ENCODE measurements around the gene OFD1. TPM values are rescaled to one million over a fixed set of nuclear protein-coding genes. Genes with fewer than 3 reads are reported as not detected.

Gene OFD1
- total RNA-seq, 3 donors from 2014 or later = 20.0 to 26.8 (median 20.1) TPM

- ATAC-seq (no peak), DNase-seq (no peak)
- H3K4me1 Mint-ChIP-seq (ENCODE audit: low read depth) = no peaks in the 10 kb centered on the region
- no peak overlapping the region for H3K4me3 Mint-ChIP-seq
- H3K27me3 Mint-ChIP-seq (ENCODE audit: low read depth) = peaks cover 13% of the 10 kb centered on the region
- H3K9me3 Mint-ChIP-seq = no peaks in the 10 kb centered on the region
- H3K36me3 Mint-ChIP-seq (ENCODE audit: insufficient read depth) = no peaks in the 10 kb centered on the region
Measured at GRCh38 chrX:13815664-13816063, 81.1 kb downstream of the OFD1 start.

- no peak for DNase-seq
- Mint-ChIP-seq H3K36me3 (ENCODE audit: insufficient read depth) (no peaks in the 10 kb centered on the region), H3K4me1 (ENCODE audit: low read depth) (no peaks in the 10 kb centered on the region), H3K4me3 (no peak overlapping the region), H3K27me3 (ENCODE audit: low read depth) (peaks cover 13% of the 10 kb centered on the region), H3K9me3 (no peaks in the 10 kb centered on the region)
- no peak for ATAC-seq
Measured at GRCh38 chrX:13816176-13816575, 81.6 kb downstream of the OFD1 start.

GRCh38 chrX:13816643-13817627, 82.4 kb downstream of the OFD1 start, which contains the start of gene GPM6B:
GPM6B (minus strand) TSS chrX:13817093; CDS start chrX:13816904, 189 bp downstream.
- Mint-ChIP-seq H3K4me3 (no peak within 1 kb of the TSS), H3K4me1 (ENCODE audit: low read depth) (no peaks in the 10 kb centered on the region), H3K9me3 (no peaks in the 10 kb centered on the region), H3K27me3 (ENCODE audit: low read depth) (peaks cover 13% of the 10 kb centered on the region), H3K36me3 (ENCODE audit: insufficient read depth) (no peaks in the 10 kb centered on the region)
- DNase-seq = no peak
- no peak for ATAC-seq

Other genes with a start within 250 kb of the OFD1 start
- under 1 TPM; 0.13 to 0.30 (median 0.24) TPM for gene EGFL6, start 165.1 kb upstream of the OFD1 start, total RNA-seq
- gene TCEANC, start 81.6 kb upstream of the OFD1 start, total RNA-seq = 1 to 10 TPM; 1.4 to 2.2 (median 1.4) TPM
- gene RAB9A, start 45.6 kb upstream of the OFD1 start, total RNA-seq = 10 to 100 TPM; 11.8 to 17.8 (median 17.3) TPM
- 10 to 100 TPM; 11.7 to 19.9 (median 15.8) TPM for gene TRAPPC2, start 128 bp upstream of the OFD1 start, total RNA-seq
- under 1 TPM; 0.08 to 0.13 (median 0.10) TPM for gene GPM6B, start 82.3 kb downstream of the OFD1 start, total RNA-seq

All from activated T-cell treated with anti-CD3 and anti-CD28 coated beads, Interleukin-2, amount 50 U/mL, for 4 hours (primary cell).